Measurements from ENCODE around the gene ITGA3.

Gene ITGA3

DNA sequence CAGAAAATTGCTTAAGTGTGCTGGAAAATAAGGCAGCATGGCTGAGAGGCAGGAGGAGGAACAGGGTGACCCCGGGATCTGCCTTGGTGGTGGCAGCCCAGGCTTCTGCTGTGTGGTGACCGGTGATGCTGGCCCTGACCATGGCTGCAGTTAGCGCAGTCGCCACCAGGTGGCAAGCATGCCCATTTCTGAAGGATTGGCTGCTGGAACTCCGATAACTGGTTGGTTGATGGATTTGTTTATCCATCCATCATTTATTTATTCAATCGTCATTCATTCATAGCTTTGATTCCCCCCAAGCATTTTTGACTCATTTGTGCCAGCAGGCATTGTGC is 29.1 kb upstream of the ITGA3 start:
- no peak overlapping the region for H3K4me3 ChIP-seq (ENCODE audit: low read length)
- TF ChIP-seq, protein P1, sequence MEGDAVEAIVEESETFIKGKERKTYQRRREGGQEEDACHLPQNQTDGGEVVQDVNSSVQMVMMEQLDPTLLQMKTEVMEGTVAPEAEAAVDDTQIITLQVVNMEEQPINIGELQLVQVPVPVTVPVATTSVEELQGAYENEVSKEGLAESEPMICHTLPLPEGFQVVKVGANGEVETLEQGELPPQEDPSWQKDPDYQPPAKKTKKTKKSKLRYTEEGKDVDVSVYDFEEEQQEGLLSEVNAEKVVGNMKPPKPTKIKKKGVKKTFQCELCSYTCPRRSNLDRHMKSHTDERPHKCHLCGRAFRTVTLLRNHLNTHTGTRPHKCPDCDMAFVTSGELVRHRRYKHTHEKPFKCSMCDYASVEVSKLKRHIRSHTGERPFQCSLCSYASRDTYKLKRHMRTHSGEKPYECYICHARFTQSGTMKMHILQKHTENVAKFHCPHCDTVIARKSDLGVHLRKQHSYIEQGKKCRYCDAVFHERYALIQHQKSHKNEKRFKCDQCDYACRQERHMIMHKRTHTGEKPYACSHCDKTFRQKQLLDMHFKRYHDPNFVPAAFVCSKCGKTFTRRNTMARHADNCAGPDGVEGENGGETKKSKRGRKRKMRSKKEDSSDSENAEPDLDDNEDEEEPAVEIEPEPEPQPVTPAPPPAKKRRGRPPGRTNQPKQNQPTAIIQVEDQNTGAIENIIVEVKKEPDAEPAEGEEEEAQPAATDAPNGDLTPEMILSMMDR (IDR thresholded peaks at IDR 0.05; ENCODE audit: insufficient read depth, low read depth, low read length, missing control alignments): peak; percentile 97
- peak; percentile 90 for DNase-seq (ENCODE audit: low read depth)

- H3K4me3 ChIP-seq (ENCODE audit: low read length): peak overlapping the region; percentile 0
- TF ChIP-seq, protein P1 (IDR thresholded peaks at IDR 0.05; ENCODE audit: insufficient read depth, low read depth, low read length, missing control alignments): no peak
- DNase-seq (ENCODE audit: low read depth): peak; percentile 100
These were observed 28.6 kb upstream of the ITGA3 start for GRCh38 chr17:50027172-50027880.

- H3K4me3 ChIP-seq (ENCODE audit: low read length): peak overlapping the region; percentile 0
- TF ChIP-seq, protein P1 (IDR thresholded peaks at IDR 0.05; ENCODE audit: insufficient read depth, low read depth, low read length, missing control alignments): no peak
- peak; percentile 96 for DNase-seq (ENCODE audit: low read depth)
These were observed 27.8 kb upstream of the ITGA3 start for GRCh38 chr17:50027881-50028735.

DNA sequence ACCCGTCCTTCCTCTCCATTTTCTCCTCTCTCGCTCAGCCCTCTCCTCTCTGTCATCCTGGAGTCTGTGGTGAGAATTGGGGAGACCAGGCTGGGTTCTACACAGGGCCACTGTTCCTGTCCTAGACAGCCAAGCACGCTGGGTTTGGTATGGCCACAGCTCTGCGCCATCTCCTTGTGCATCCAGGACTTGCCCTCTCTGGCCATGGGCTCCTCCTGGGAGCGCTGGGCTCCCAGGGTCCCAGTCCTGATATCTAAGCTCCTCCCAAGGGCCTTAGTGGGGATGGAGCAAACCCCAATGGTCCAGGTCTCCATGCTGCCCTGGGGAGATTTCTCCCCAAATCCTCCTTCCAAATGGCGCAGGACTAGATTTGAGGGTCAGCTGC is 27.2 kb upstream of the ITGA3 start:
- DNase-seq (ENCODE audit: low read depth): no peak
- TF ChIP-seq, protein P1 (IDR thresholded peaks at IDR 0.05; ENCODE audit: insufficient read depth, low read depth, low read length, missing control alignments): no peak
- no peak overlapping the region for H3K4me3 ChIP-seq (ENCODE audit: low read length)

GRCh38 chr17:50029185-50029584 is 26.7 kb upstream of the ITGA3 start:
- H3K4me3 ChIP-seq (ENCODE audit: low read length): no peak overlapping the region
- no peak for DNase-seq (ENCODE audit: low read depth)
- TF ChIP-seq, protein P1 (IDR thresholded peaks at IDR 0.05; ENCODE audit: insufficient read depth, low read depth, low read length, missing control alignments): no peak

DNA sequence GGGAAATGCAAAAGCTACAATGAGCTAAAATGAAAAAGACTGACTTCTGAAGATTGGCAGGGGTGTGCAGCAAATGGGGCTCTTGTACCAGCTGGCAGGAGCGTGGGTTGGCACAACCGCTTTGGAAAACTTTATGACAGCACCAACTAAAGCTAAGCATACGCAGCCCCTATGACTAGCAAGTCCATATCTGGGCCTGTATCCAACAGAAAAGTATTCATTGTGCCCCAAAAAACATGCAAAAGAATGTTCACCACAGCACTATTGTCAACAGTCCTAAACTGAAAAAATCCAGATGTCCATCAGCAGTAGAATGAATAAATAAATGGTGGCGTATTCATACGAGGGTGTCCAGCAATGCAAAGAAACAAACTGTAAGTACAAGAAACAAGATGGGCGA is 22.6 kb upstream of the ITGA3 start:
- H3K4me3 ChIP-seq (ENCODE audit: low read length): no peak overlapping the region
- no peak for DNase-seq (ENCODE audit: low read depth)
- TF ChIP-seq, protein P1 (IDR thresholded peaks at IDR 0.05; ENCODE audit: insufficient read depth, low read depth, low read length, missing control alignments): no peak
